GM12891 (cell line): ENCODE measurements around the gene ADAMTS17.

Source experiments
- POLR2A ChIP-seq: IDR thresholded peaks from 2 replicates; pipeline ENCODE4 v1.6.1; 2011; ENCODE audit warnings: low read depth, low read length, control low read depth
- SPI1 ChIP-seq: IDR thresholded peaks from 2 replicates; pipeline ENCODE4 v1.6.1; 2011; ENCODE audit warnings: low read depth, low read length, control low read depth
- TAF1 ChIP-seq: IDR thresholded peaks from 2 replicates; pipeline ENCODE4 v1.6.1; 2011; ENCODE audit warnings: low read depth, low read length, control low read depth

DNA sequence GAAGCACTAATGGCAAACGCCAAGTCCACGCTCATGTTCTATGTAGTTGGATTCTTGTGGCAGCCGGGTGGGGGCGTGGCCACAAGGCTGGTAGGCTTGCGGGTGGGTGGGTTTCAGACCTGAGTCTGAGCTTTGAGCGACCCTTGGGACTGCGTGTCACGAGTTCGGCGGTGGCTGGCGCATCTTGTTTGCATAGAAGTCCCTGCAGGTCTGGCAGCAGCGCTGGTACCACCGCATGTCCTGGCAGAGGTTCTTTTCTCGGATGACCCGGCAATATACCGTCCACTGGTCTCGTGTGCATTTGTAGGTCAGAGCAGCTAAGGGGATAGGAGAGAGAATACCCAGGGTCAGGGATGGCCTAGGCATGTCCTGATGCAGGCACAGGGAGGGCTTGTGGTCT lies 367.5 kb downstream of the ADAMTS17 start:
- TF ChIP-seq TAF1, result no peak
- TF ChIP-seq SPI1, result no peak
- TF ChIP-seq POLR2A, result no peak
